Panc1 (cell line): ENCODE measurements around the gene PDCL2.

ENCODE experiments used
- POLR2AphosphoS5 ChIP-seq: IDR thresholded peaks from 2 replicates; pipeline ENCODE4 v1.6.1; 2012; ENCODE audit warnings: mild to moderate bottlenecking, low read depth, low read length, moderate library complexity
- TF ChIP-seq, protein P1 (sequence below): fragments of 450-650 bp; IDR thresholded peaks from 2 replicates; pipeline ENCODE4 v1.5.1; 2017; ENCODE audit warnings: mild to moderate bottlenecking

DNA sequence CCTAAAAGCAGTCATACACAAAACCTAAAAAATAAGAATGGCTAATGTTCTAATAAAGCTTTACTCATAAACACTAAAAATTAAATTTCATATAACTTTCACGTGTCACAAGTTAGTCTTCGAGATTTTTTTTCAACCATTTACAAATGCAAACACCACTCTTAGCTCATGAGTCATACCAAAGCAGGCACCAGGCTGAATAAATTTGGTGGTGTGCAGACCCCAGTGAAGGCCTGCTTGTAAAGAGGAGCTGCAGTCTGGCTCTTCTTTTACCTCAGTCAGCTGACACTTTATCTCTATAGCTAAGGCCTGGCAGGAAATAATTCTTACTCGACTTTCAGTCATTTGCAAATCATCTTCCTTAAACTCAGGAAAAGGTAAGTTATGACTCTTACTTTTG is 82.8 kb downstream of the PDCL2 start:
- TF ChIP-seq, protein P1, sequence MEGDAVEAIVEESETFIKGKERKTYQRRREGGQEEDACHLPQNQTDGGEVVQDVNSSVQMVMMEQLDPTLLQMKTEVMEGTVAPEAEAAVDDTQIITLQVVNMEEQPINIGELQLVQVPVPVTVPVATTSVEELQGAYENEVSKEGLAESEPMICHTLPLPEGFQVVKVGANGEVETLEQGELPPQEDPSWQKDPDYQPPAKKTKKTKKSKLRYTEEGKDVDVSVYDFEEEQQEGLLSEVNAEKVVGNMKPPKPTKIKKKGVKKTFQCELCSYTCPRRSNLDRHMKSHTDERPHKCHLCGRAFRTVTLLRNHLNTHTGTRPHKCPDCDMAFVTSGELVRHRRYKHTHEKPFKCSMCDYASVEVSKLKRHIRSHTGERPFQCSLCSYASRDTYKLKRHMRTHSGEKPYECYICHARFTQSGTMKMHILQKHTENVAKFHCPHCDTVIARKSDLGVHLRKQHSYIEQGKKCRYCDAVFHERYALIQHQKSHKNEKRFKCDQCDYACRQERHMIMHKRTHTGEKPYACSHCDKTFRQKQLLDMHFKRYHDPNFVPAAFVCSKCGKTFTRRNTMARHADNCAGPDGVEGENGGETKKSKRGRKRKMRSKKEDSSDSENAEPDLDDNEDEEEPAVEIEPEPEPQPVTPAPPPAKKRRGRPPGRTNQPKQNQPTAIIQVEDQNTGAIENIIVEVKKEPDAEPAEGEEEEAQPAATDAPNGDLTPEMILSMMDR: no peak
- no peak for TF ChIP-seq POLR2AphosphoS5
